ENCODE results near the gene CACNA1H.
"Not testable (repeated sequence)": the region's sequence is repeated elsewhere in the genome, so short reads cannot be mapped to it uniquely, and the experiment has no call there.

Gene CACNA1H

GRCh38 chr16:1174477-1175357, 21.8 kb downstream of the CACNA1H start:
- DNase-seq (ENCODE audit: low read depth), result no peak

GRCh38 chr16:1175566-1176279, 22.8 kb downstream of the CACNA1H start:
- DNase-seq (ENCODE audit: low read depth), result no peak

GRCh38 chr16:1176280-1176897, 23.5 kb downstream of the CACNA1H start:
- DNase-seq (ENCODE audit: low read depth), result no peak

- no peak for DNase-seq (ENCODE audit: low read depth)
Observed at GRCh38 chr16:1177053-1177452, 24.1 kb downstream of the CACNA1H start.

- DNase-seq (ENCODE audit: low read depth), result no peak
Observed at GRCh38 chr16:1177750-1178149, 24.8 kb downstream of the CACNA1H start.

GRCh38 chr16:1178295-1178910, 25.5 kb downstream of the CACNA1H start:
- DNase-seq (ENCODE audit: low read depth), result no peak

GRCh38 chr16:1180549-1181403, 27.9 kb downstream of the CACNA1H start:
- DNase-seq (ENCODE audit: low read depth), result no peak

- DNase-seq (ENCODE audit: low read depth), result no peak
Observed at GRCh38 chr16:1181404-1182315, 28.8 kb downstream of the CACNA1H start.

GRCh38 chr16:1182316-1182671, 29.4 kb downstream of the CACNA1H start:
- no peak for DNase-seq (ENCODE audit: low read depth)

- DNase-seq (ENCODE audit: low read depth), result no peak
Observed at GRCh38 chr16:1182950-1183907, 30.3 kb downstream of the CACNA1H start.

- no peak for DNase-seq (ENCODE audit: low read depth)
Observed at GRCh38 chr16:1184156-1184868, 31.4 kb downstream of the CACNA1H start.

GRCh38 chr16:1184980-1185379, 32.1 kb downstream of the CACNA1H start:
- no peak for DNase-seq (ENCODE audit: low read depth)

- DNase-seq (ENCODE audit: low read depth), result not testable (repeated sequence)
Observed at GRCh38 chr16:1185460-1186207, 32.7 kb downstream of the CACNA1H start.

GRCh38 chr16:1188432-1189189, 35.7 kb downstream of the CACNA1H start:
- peak; percentile 13 for DNase-seq (ENCODE audit: low read depth)

- DNase-seq (ENCODE audit: low read depth), result no peak
Observed at GRCh38 chr16:1189455-1189854, 36.5 kb downstream of the CACNA1H start.

- DNase-seq (ENCODE audit: low read depth), result not testable (repeated sequence)
Observed at GRCh38 chr16:1190789-1191188, 37.9 kb downstream of the CACNA1H start.
